Mammary epithelial cell (primary cell): Measurements from ENCODE around the gene RGS16.

ENCODE experiments used
- EZH2 ChIP-seq: IDR thresholded peaks from 2 replicates; pipeline ENCODE4 v1.6.1; 2012; ENCODE audit warnings: low read length, inconsistent platforms, borderline replicate concordance
- TF ChIP-seq, protein P1 (sequence below), 2 donors: IDR thresholded peaks in 1 of 2; conservative IDR thresholded peaks in 1 of 2; 2 replicates each; pipeline ENCODE4 v1.5.1; 2011 to 2012; ENCODE audit warnings: inconsistent platforms in 2 of 2, low read length in 2 of 2, mild to moderate bottlenecking in 2 of 2, control low read depth in 1 of 2, low read depth in 1 of 2; ENCODE audit not compliant: insufficient read depth in 1 of 2; ENCODE audit errors: extremely low read depth in 1 of 2

DNA sequence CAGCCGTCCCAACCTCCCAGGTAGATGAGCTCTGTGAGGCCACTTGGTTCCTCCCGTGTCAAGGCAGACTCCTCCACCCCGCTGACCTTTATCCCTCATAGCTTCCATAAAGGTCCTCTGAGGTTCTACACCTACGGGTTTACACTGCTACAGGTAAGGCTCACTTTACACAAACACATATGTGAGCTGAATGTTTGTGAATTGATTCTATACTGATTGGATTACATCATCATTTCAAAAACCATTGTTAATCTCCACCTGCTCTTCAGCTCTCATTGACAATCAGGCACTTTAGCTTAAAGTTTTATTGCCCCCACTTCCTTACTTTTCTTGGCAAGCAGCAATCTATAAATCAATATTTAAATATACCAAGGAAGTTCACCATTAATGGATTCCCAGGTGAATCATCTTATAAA, 12.8 kb upstream of the RGS16 start:
- TF ChIP-seq, protein P1, sequence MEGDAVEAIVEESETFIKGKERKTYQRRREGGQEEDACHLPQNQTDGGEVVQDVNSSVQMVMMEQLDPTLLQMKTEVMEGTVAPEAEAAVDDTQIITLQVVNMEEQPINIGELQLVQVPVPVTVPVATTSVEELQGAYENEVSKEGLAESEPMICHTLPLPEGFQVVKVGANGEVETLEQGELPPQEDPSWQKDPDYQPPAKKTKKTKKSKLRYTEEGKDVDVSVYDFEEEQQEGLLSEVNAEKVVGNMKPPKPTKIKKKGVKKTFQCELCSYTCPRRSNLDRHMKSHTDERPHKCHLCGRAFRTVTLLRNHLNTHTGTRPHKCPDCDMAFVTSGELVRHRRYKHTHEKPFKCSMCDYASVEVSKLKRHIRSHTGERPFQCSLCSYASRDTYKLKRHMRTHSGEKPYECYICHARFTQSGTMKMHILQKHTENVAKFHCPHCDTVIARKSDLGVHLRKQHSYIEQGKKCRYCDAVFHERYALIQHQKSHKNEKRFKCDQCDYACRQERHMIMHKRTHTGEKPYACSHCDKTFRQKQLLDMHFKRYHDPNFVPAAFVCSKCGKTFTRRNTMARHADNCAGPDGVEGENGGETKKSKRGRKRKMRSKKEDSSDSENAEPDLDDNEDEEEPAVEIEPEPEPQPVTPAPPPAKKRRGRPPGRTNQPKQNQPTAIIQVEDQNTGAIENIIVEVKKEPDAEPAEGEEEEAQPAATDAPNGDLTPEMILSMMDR (conservative IDR thresholded peaks at IDR 0.05 in 1 of 2, IDR thresholded peaks at IDR 0.05 in 1 of 2; ENCODE audit: extremely low read depth in 1 of 2, insufficient read depth in 1 of 2, low read depth in 1 of 2, low read length in 2 of 2), result no peak
- no peak for TF ChIP-seq EZH2
